ENCODE results near the gene CHMP6.

CHMP6 gene

DNA sequence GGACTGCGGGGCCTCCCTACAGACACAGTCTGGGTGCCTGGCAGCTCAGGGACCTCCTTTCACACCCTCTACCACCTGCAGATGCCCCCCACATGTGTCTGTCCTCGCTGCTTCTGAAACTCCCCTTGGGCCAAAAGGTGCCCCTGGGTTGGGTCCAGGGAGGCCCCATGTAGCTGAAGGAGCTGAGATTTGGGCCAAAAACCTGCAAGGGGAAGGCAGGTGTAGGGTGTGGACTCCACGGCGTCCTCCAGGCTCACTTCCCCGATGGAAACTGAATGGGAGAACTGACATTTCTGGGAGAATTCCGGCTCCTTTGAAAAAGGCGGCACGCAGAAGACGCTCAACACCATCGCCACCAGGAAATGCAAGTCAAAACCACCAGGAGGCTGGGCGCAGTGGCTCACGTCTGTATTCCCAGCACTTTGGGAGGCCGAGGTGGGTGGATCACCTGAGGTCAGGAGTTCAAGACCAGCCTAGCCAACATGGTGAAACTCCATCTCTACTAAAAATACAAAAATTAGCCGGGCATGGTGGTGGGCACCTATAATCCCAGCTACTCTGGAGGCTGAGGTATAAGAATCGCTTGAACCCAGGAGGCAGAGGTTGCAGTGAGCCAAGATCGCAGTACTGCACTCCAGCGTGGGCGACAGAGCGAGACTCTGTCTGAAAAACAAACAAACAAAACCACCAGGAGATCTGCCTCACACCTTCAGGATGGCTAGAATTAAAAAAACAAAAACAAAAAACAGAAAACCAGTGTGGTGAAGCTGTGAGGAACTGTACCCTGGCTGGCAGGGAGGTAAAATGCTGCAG, 30.1 kb downstream of the CHMP6 start:
- H2AFZ ChIP-seq (ENCODE audit: low read length): no peak overlapping the region
- H3K79me2 ChIP-seq (ENCODE audit: insufficient read depth, low read length): no peaks in the 10 kb centered on the region
- H3K4me1 ChIP-seq (ENCODE audit: insufficient read depth, low read length, poor library complexity, severe bottlenecking): no peaks in the 10 kb centered on the region
- no peaks in the 10 kb centered on the region for H4K20me1 ChIP-seq (ENCODE audit: insufficient read depth, low read length, poor library complexity, severe bottlenecking)
- no peaks in the 10 kb centered on the region for H3K9me3 ChIP-seq (ENCODE audit: insufficient read depth, low read depth, low read length)
- H3K27me3 ChIP-seq (ENCODE audit: insufficient read depth, low read length, poor library complexity, severe bottlenecking): no peaks in the 10 kb centered on the region
- H3K36me3 ChIP-seq (ENCODE audit: insufficient read depth, low read length): no peaks in the 10 kb centered on the region
- H3K4me3 ChIP-seq (ENCODE audit: low read length, poor library complexity, severe bottlenecking): no peak overlapping the region
- H3K4me2 ChIP-seq (ENCODE audit: low read depth, low read length, poor library complexity, severe bottlenecking): no peak overlapping the region
- H3K9ac ChIP-seq (ENCODE audit: low read depth, low read length, poor library complexity, severe bottlenecking): no peak overlapping the region
- H3F3A ChIP-seq (ENCODE audit: low read depth): no peaks in the 10 kb centered on the region
- H3K9me2 ChIP-seq (replicated peaks; ENCODE audit: low read depth, low read length): no peaks in the 10 kb centered on the region
- TF ChIP-seq, protein P1, sequence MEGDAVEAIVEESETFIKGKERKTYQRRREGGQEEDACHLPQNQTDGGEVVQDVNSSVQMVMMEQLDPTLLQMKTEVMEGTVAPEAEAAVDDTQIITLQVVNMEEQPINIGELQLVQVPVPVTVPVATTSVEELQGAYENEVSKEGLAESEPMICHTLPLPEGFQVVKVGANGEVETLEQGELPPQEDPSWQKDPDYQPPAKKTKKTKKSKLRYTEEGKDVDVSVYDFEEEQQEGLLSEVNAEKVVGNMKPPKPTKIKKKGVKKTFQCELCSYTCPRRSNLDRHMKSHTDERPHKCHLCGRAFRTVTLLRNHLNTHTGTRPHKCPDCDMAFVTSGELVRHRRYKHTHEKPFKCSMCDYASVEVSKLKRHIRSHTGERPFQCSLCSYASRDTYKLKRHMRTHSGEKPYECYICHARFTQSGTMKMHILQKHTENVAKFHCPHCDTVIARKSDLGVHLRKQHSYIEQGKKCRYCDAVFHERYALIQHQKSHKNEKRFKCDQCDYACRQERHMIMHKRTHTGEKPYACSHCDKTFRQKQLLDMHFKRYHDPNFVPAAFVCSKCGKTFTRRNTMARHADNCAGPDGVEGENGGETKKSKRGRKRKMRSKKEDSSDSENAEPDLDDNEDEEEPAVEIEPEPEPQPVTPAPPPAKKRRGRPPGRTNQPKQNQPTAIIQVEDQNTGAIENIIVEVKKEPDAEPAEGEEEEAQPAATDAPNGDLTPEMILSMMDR (conservative IDR thresholded peaks at IDR 0.05; ENCODE audit: low read length): no peak
- TF ChIP-seq EZH2phosphoT487 (IDR thresholded peaks at IDR 0.05; ENCODE audit: borderline replicate concordance): no peak

DNA sequence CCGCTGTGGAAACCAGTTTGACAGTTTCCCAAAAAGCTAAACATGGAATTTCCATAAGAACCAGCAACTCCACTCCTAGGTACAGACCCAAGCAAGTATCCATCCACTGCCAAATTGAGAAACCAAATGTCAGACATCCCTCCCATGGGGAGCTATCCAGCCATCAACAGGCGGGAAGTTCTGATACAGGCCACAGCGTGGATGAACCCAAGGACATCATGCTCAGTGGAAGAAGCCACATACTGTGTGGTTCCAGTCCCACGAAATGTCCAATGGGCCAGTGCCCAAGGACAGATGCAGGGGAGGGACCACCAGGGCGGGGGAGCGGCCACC, 30.7 kb downstream of the CHMP6 start:
- no peaks in the 10 kb centered on the region for H3K27me3 ChIP-seq (ENCODE audit: insufficient read depth, low read length, poor library complexity, severe bottlenecking)
- no peaks in the 10 kb centered on the region for H3K36me3 ChIP-seq (ENCODE audit: insufficient read depth, low read length)
- H3K4me3 ChIP-seq (ENCODE audit: low read length, poor library complexity, severe bottlenecking): no peak overlapping the region
- no peak overlapping the region for H3K9ac ChIP-seq (ENCODE audit: low read depth, low read length, poor library complexity, severe bottlenecking)
- H3K4me2 ChIP-seq (ENCODE audit: low read depth, low read length, poor library complexity, severe bottlenecking): no peak overlapping the region
- H3K4me1 ChIP-seq (ENCODE audit: insufficient read depth, low read length, poor library complexity, severe bottlenecking): no peaks in the 10 kb centered on the region
- no peaks in the 10 kb centered on the region for H3F3A ChIP-seq (ENCODE audit: low read depth)
- no peaks in the 10 kb centered on the region for H4K20me1 ChIP-seq (ENCODE audit: insufficient read depth, low read length, poor library complexity, severe bottlenecking)
- no peak overlapping the region for H2AFZ ChIP-seq (ENCODE audit: low read length)
- no peaks in the 10 kb centered on the region for H3K9me2 ChIP-seq (replicated peaks; ENCODE audit: low read depth, low read length)
- H3K79me2 ChIP-seq (ENCODE audit: insufficient read depth, low read length): no peaks in the 10 kb centered on the region
- H3K9me3 ChIP-seq (ENCODE audit: insufficient read depth, low read depth, low read length): no peaks in the 10 kb centered on the region
- TF ChIP-seq, protein P1 (conservative IDR thresholded peaks at IDR 0.05; ENCODE audit: low read length): no peak
- TF ChIP-seq EZH2phosphoT487 (IDR thresholded peaks at IDR 0.05; ENCODE audit: borderline replicate concordance): no peak

DNA sequence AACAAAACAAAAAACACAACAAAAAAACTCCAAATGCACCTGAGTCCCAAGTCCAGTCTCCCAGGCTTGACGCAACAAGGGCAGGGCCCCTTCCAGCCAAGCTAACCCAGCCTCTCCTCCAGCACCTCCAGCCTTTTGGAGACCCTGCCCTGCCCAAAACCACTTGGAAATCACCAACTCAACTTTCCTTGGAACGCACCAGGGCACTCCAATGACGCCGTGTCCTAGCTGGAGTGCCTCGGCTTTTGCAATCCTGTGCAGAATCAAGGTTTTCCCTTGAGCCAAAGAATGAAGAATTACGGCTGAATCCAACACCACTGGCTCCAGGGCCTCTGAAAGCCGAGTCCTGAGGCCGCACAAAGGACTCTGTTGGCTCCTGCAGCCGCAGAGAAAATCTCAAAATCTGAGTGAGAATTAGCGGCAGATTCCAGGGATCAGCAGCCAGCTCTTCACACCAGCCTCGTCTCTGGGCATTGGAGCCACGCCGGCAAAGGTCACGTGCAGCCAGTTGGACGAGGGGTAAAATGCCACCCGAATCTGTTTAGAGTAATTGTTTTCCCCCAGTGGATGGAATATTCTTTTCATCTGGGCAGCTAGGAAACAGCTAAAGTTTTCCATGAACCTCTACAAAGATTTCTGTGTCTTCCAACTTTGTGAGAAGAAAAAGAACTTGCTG, 33.6 kb downstream of the CHMP6 start:
- no peaks in the 10 kb centered on the region for H3K27me3 ChIP-seq (ENCODE audit: insufficient read depth, low read length, poor library complexity, severe bottlenecking)
- H3K4me2 ChIP-seq (ENCODE audit: low read depth, low read length, poor library complexity, severe bottlenecking): no peak overlapping the region
- H2AFZ ChIP-seq (ENCODE audit: low read length): no peak overlapping the region
- no peak overlapping the region for H3K9ac ChIP-seq (ENCODE audit: low read depth, low read length, poor library complexity, severe bottlenecking)
- H3K9me2 ChIP-seq (replicated peaks; ENCODE audit: low read depth, low read length): no peaks in the 10 kb centered on the region
- H3K9me3 ChIP-seq (ENCODE audit: insufficient read depth, low read depth, low read length): no peaks in the 10 kb centered on the region
- no peaks in the 10 kb centered on the region for H3K4me1 ChIP-seq (ENCODE audit: insufficient read depth, low read length, poor library complexity, severe bottlenecking)
- H3K4me3 ChIP-seq (ENCODE audit: low read length, poor library complexity, severe bottlenecking): no peak overlapping the region
- H3F3A ChIP-seq (ENCODE audit: low read depth): no peaks in the 10 kb centered on the region
- H3K79me2 ChIP-seq (ENCODE audit: insufficient read depth, low read length): no peaks in the 10 kb centered on the region
- TF ChIP-seq, protein P1 (conservative IDR thresholded peaks at IDR 0.05; ENCODE audit: low read length): no peak
- TF ChIP-seq EZH2phosphoT487 (IDR thresholded peaks at IDR 0.05; ENCODE audit: borderline replicate concordance): no peak
- H4K20me1 ChIP-seq (ENCODE audit: insufficient read depth, low read length, poor library complexity, severe bottlenecking): no peaks in the 10 kb centered on the region
- no peaks in the 10 kb centered on the region for H3K36me3 ChIP-seq (ENCODE audit: insufficient read depth, low read length)
